AG09309 (cell line): ENCODE data around the gene MYADML2.
"Not testable (repeated sequence)": the region's sequence is repeated elsewhere in the genome, so short reads cannot be mapped to it uniquely, and the experiment has no call there.

Source experiments
- DNase-seq: peaks from one replicate; pipeline ENCODE4 v3.0.0-alpha.2; 2010; ENCODE audit warnings: low read depth
- H3K4me3 ChIP-seq: 2 replicates; pipeline ENCODE4 v1.5.1; 2011; ENCODE audit warnings: mild to moderate bottlenecking, low read depth, low read length, moderate library complexity; ENCODE audit not compliant: control insufficient read depth
- CTCF ChIP-seq: IDR thresholded peaks from 2 replicates; pipeline ENCODE4 v1.5.1; 2011; ENCODE audit warnings: mild to moderate bottlenecking, low read depth, low read length, inconsistent platforms; ENCODE audit not compliant: insufficient read depth, control insufficient read depth; ENCODE audit errors: missing control alignments

The MYADML2 gene

GRCh38 chr17:81957691-81958432, 10.8 kb upstream of the MYADML2 start:
- H3K4me3 ChIP-seq, result no peak overlapping the region
- TF ChIP-seq CTCF, result no peak
- DNase-seq, result no peak

GRCh38 chr17:81956607-81957589, 9.9 kb upstream of the MYADML2 start:
- DNase-seq, result no peak
- no peak overlapping the region for H3K4me3 ChIP-seq
- TF ChIP-seq CTCF, result no peak

- DNase-seq, result no peak
- no peak overlapping the region for H3K4me3 ChIP-seq
- no peak for TF ChIP-seq CTCF
Measured at GRCh38 chr17:81955756-81956544, 8.9 kb upstream of the MYADML2 start.

GRCh38 chr17:81955058-81955681, 8.1 kb upstream of the MYADML2 start:
- no peak for DNase-seq
- no peak overlapping the region for H3K4me3 ChIP-seq
- no peak for TF ChIP-seq CTCF

- no peak for TF ChIP-seq CTCF
- H3K4me3 ChIP-seq, result no peak overlapping the region
- DNase-seq, result no peak
Measured at GRCh38 chr17:81954131-81955057, 7.4 kb upstream of the MYADML2 start.

GRCh38 chr17:81953443-81953842, 6.4 kb upstream of the MYADML2 start:
- not testable (repeated sequence) for H3K4me3 ChIP-seq, DNase-seq
